HL-60 (cell line): ENCODE measurements around the gene WAC.

Experiments
- DNase-seq, 2 experiments: peaks; one replicate each; pipeline ENCODE4 v3.0.0-alpha.2; 2010 to 2020; ENCODE audit warnings: low read depth in 1 of 2, low spot score in 1 of 2
- H3K27ac ChIP-seq: fragments of 250-450 bp; sonication (Bioruptor Pico); replicated peaks from 2 replicates; pipeline ENCODE4 v1.5.1; 2020; ENCODE audit warnings: mild to moderate bottlenecking, moderate library complexity
- H3K27me3 ChIP-seq: fragments of 250-450 bp; sonication (Bioruptor Pico); 2 replicates; pipeline ENCODE4 v1.5.1; 2021; ENCODE audit warnings: mild to moderate bottlenecking, moderate library complexity; ENCODE audit not compliant: insufficient read depth, poor library complexity, severe bottlenecking
- H3K4me3 ChIP-seq: replicated peaks from 2 replicates; pipeline ENCODE4 v1.5.1; 2011; ENCODE audit warnings: mild to moderate bottlenecking, control low read depth, low read length; ENCODE audit not compliant: insufficient read depth
- GABPA ChIP-seq: IDR thresholded peaks from 2 replicates; pipeline ENCODE4 v1.6.1; 2012; ENCODE audit warnings: low read depth
- POLR2AphosphoS5 ChIP-seq: IDR thresholded peaks from 2 replicates; pipeline ENCODE4 v1.6.1; 2012; ENCODE audit warnings: low read depth
- SPI1 ChIP-seq: IDR thresholded peaks from 2 replicates; pipeline ENCODE4 v1.6.1; 2012; ENCODE audit warnings: low read depth, mild to moderate bottlenecking, borderline replicate concordance
- TF ChIP-seq, protein P1 (sequence below): IDR thresholded peaks from 2 replicates; pipeline ENCODE4 v1.6.1; 2012; ENCODE audit warnings: low read depth; ENCODE audit not compliant: insufficient replicate concordance
- TF ChIP-seq, protein P2 (sequence below): IDR thresholded peaks from one replicate; pipeline ENCODE4 v1.5.1; 2011; ENCODE audit warnings: low read length, control low read depth, inconsistent platforms; ENCODE audit not compliant: insufficient read depth

The WAC gene

DNA sequence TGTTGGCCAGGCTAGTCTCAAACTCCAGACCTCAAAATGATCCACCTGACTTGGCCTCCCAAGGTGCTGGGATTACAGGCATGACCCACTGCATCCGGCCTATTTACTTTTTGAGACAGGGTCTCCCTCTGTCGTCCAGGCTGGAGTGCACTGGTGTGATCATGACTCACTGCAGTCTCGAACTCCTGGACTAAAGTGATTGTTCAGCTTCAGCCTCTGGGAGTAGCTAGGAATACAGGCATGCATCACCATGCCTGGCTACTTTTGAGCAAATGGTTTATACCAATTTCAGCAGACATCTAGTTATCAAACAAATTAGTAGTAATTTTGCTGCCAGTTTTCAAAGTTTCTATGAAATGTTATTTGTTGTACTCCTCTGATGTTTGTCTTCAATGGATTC, 2.2 kb upstream of the WAC start:
- DNase-seq, result no peak
- TF ChIP-seq POLR2AphosphoS5 (no peak), GABPA (no peak)
- Histone ChIP-seq H3K27ac (no peak overlapping the region), H3K27me3 (no peaks in the 10 kb centered on the region), H3K4me3 (no peak overlapping the region)

DNA sequence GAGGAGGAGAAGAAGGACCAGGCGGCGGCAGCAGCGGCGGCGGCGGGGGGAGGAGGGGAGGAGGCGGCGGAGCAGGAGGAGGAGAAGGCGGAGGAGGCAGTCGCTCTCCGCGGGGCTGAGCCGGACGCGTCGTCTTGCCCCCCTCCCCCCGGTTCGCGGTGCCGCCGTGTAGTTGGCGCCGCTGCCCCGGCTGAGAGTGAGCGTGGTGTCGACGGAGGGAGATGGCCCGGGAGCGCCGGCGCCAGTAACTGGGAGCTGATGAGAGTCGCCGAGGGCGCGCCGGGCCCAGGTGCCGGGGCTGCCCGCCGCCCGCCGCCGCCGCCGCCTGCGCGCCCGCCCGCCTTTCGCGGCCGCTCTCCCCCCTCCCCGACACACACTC, 257 bp downstream of the WAC start:
- no peak for DNase-seq
- TF ChIP-seq, protein P1, sequence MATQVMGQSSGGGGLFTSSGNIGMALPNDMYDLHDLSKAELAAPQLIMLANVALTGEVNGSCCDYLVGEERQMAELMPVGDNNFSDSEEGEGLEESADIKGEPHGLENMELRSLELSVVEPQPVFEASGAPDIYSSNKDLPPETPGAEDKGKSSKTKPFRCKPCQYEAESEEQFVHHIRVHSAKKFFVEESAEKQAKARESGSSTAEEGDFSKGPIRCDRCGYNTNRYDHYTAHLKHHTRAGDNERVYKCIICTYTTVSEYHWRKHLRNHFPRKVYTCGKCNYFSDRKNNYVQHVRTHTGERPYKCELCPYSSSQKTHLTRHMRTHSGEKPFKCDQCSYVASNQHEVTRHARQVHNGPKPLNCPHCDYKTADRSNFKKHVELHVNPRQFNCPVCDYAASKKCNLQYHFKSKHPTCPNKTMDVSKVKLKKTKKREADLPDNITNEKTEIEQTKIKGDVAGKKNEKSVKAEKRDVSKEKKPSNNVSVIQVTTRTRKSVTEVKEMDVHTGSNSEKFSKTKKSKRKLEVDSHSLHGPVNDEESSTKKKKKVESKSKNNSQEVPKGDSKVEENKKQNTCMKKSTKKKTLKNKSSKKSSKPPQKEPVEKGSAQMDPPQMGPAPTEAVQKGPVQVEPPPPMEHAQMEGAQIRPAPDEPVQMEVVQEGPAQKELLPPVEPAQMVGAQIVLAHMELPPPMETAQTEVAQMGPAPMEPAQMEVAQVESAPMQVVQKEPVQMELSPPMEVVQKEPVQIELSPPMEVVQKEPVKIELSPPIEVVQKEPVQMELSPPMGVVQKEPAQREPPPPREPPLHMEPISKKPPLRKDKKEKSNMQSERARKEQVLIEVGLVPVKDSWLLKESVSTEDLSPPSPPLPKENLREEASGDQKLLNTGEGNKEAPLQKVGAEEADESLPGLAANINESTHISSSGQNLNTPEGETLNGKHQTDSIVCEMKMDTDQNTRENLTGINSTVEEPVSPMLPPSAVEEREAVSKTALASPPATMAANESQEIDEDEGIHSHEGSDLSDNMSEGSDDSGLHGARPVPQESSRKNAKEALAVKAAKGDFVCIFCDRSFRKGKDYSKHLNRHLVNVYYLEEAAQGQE, result no peak
- TF ChIP-seq, protein P2, sequence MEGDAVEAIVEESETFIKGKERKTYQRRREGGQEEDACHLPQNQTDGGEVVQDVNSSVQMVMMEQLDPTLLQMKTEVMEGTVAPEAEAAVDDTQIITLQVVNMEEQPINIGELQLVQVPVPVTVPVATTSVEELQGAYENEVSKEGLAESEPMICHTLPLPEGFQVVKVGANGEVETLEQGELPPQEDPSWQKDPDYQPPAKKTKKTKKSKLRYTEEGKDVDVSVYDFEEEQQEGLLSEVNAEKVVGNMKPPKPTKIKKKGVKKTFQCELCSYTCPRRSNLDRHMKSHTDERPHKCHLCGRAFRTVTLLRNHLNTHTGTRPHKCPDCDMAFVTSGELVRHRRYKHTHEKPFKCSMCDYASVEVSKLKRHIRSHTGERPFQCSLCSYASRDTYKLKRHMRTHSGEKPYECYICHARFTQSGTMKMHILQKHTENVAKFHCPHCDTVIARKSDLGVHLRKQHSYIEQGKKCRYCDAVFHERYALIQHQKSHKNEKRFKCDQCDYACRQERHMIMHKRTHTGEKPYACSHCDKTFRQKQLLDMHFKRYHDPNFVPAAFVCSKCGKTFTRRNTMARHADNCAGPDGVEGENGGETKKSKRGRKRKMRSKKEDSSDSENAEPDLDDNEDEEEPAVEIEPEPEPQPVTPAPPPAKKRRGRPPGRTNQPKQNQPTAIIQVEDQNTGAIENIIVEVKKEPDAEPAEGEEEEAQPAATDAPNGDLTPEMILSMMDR, result no peak
- no peak for TF ChIP-seq POLR2AphosphoS5
- TF ChIP-seq SPI1, result no peak
- no peak for TF ChIP-seq GABPA

DNA sequence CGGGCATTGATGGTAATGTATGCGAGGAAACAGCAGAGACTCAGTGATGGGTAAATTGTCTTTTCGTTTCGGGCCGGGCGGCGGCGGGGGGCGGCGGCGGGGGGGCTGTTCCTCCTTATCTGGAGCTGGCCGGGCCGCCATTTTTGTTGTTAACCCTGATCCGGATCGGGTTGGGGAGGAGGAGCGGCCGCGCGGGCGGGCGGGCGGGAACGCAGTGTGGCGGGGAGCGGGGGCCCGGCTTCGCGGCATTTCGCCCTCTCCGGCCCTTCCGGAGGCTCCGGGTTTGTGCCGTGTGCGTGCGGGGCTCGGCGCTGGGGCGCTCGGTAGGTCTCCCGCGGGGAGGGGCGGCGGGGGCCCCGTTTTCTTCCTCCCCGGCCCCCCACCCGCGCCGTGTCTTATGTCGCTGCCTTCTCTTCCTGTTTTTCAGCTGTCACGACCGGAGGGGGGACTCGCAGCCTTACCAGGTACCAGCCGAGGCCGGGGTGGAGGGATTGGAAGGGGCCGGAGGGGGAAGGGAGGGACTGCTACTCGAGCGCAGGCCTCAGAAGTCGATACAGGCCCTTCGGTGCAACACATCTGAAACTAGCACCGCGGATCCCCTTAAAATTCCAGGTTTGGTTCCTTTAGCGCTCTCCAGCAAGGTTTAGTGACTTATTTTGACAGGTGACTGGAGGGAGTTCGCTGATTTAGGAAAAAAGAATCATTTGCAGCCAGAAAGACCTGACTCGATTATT, 820 bp downstream of the WAC start:
- TF ChIP-seq, protein P2, result no peak
- TF ChIP-seq SPI1, result peak; percentile 52; the same call in 1 of the 2 replicates
- DNase-seq, result peak in 1 of 2 experiments; percentile 53

More for the DNA sequence above, 257 bp downstream of the WAC start:
- Histone ChIP-seq H3K27me3 (no peaks in the 10 kb centered on the region), H3K4me3 (peak overlapping the region; percentile 60), H3K27ac (peak overlapping the region; percentile 100)

DNA sequence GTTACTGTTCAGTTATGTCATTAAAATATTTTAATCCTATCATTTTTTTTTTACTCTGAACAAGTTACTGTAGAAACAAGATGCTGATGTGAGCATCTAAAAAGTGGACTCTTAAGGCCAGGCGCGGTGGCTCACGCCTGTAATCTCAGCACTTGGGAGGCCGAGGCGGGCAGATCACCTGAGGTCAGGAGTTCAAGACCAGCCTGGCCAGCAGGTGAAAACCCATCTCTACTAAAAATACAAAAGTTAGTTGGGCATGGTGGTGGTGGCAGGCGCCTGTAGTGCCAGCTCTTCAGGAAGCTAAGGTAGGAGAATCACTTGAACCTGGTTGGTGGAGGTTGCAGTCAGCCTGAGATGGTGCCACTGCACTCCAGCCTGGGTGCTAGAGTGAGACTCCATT, 2.9 kb downstream of the WAC start:
- DNase-seq, result no peak
- H3K4me3 ChIP-seq, result no peak overlapping the region
- no peak overlapping the region for H3K27ac ChIP-seq
- TF ChIP-seq, protein P1, result no peak
- TF ChIP-seq SPI1 (no peak), POLR2AphosphoS5 (no peak), GABPA (no peak)
- TF ChIP-seq, protein P2, result no peak
- H3K27me3 ChIP-seq, result no peaks in the 10 kb centered on the region

More for the DNA sequence above, 820 bp downstream of the WAC start:
- H3K27ac ChIP-seq, result peak overlapping the region; percentile 96
- peak overlapping the region; percentile 60 for H3K4me3 ChIP-seq
- H3K27me3 ChIP-seq, result no peaks in the 10 kb centered on the region
